ENCODE data around the gene EXOC2. TPM values are rescaled to one million over a fixed set of nuclear protein-coding genes. Genes with fewer than 3 reads are reported as not detected.

The EXOC2 gene
- total RNA-seq, 1 donor from 2014 or later = 17.1 TPM

- no peak for ATAC-seq
Measured at GRCh38 chr6:524803-525202, 168.1 kb downstream of the EXOC2 start.

GRCh38 chr6:520820-521219 lies 172.1 kb downstream of the EXOC2 start:
- no peak for ATAC-seq

- ATAC-seq = no peak
Measured at GRCh38 chr6:518218-518617, 174.7 kb downstream of the EXOC2 start.

GRCh38 chr6:516213-516612 lies 176.7 kb downstream of the EXOC2 start:
- ATAC-seq = no peak

- ATAC-seq = no peak
Measured at GRCh38 chr6:515267-515666, 177.7 kb downstream of the EXOC2 start.

- no peak for ATAC-seq
Measured at GRCh38 chr6:514396-514978, 178.5 kb downstream of the EXOC2 start.

GRCh38 chr6:513961-514360 lies 179.0 kb downstream of the EXOC2 start:
- no peak for ATAC-seq

GRCh38 chr6:513058-513457 lies 179.9 kb downstream of the EXOC2 start:
- ATAC-seq = no peak

GRCh38 chr6:511488-512137 lies 181.3 kb downstream of the EXOC2 start:
- ATAC-seq = no peak

GRCh38 chr6:509676-510075 lies 183.3 kb downstream of the EXOC2 start:
- no peak for ATAC-seq

- no peak for ATAC-seq
Measured at GRCh38 chr6:508614-509013, 184.3 kb downstream of the EXOC2 start.

- ATAC-seq = no peak
Measured at GRCh38 chr6:508006-508405, 184.9 kb downstream of the EXOC2 start.

- ATAC-seq = no peak
Measured at GRCh38 chr6:506920-507622, 185.9 kb downstream of the EXOC2 start.

GRCh38 chr6:506508-506907 lies 186.4 kb downstream of the EXOC2 start:
- no peak for ATAC-seq

- ATAC-seq = no peak
Measured at GRCh38 chr6:505374-505773, 187.6 kb downstream of the EXOC2 start.

GRCh38 chr6:504446-504980 lies 188.4 kb downstream of the EXOC2 start:
- no peak for ATAC-seq

GRCh38 chr6:503610-504362 lies 189.2 kb downstream of the EXOC2 start:
- no peak for ATAC-seq

GRCh38 chr6:502761-503160 lies 190.2 kb downstream of the EXOC2 start:
- no peak for ATAC-seq

- no peak for ATAC-seq
Measured at GRCh38 chr6:501891-502601, 190.9 kb downstream of the EXOC2 start.

GRCh38 chr6:499617-500016 lies 193.3 kb downstream of the EXOC2 start:
- no peak for ATAC-seq

GRCh38 chr6:498795-499231 lies 194.1 kb downstream of the EXOC2 start:
- ATAC-seq = no peak

- ATAC-seq = no peak
Measured at GRCh38 chr6:497258-497657, 195.7 kb downstream of the EXOC2 start.
